HepG2 (cell line): Measurements from ENCODE around the gene NOP58. TPM values are rescaled to one million over a fixed set of nuclear protein-coding genes. Genes with fewer than 3 reads are reported as not detected.

Experiments
- ATF6 ChIP-seq: sonication (generic); formaldehyde crosslinking; conservative IDR thresholded peaks from 2 replicates; pipeline ENCODE4 v1.4.0; 2020; ENCODE audit warnings: missing genetic modification reagents
- ATF7 ChIP-seq, 2 experiments: fragments of 450-650 bp in 1 of 2; sonication (generic) in 1 of 2; formaldehyde crosslinking in 1 of 2; IDR thresholded peaks; 2 replicates each; pipeline versions ENCODE4 v1.4.0 to v1.6.1; 2016 to 2020; ENCODE audit warnings: antibody characterized with exemption in 1 of 2, mild to moderate bottlenecking in 1 of 2, missing genetic modification reagents in 1 of 2
- EEA1 ChIP-seq: sonication (generic); formaldehyde crosslinking; IDR thresholded peaks from 2 replicates; pipeline ENCODE4 v1.5.1; 2020; ENCODE audit warnings: mild to moderate bottlenecking, missing genetic modification reagents, borderline replicate concordance
- EP300 ChIP-seq, 3 experiments: sonication (generic) in 1 of 3; formaldehyde crosslinking in 1 of 3; IDR thresholded peaks; 2 replicates each; pipeline versions ENCODE4 v1.5.1 to v1.6.1; 2011 to 2020; ENCODE audit warnings: low read depth in 2 of 3, low read length in 2 of 3, borderline replicate concordance in 1 of 3, improper control_type of control experiment in 1 of 3, mild to moderate bottlenecking in 1 of 3, missing genetic modification reagents in 1 of 3, moderate library complexity in 1 of 3
- HBP1 ChIP-seq: IDR thresholded peaks from 2 replicates; pipeline ENCODE4 v1.6.1; 2016; ENCODE audit warnings: low read depth, control low read depth
- MAFF ChIP-seq: IDR thresholded peaks from 2 replicates; pipeline ENCODE4 v1.6.1; 2011; ENCODE audit warnings: low read depth, low read length, improper control_type of control experiment
- NCOA2 ChIP-seq: sonication (generic); formaldehyde crosslinking; IDR thresholded peaks from 2 replicates; pipeline ENCODE4 v1.8.0; 2022; ENCODE audit warnings: inconsistent platforms
- NR0B2 ChIP-seq: sonication (generic); formaldehyde crosslinking; IDR thresholded peaks from 2 replicates; pipeline ENCODE4 v1.4.0; 2020; ENCODE audit warnings: mild to moderate bottlenecking, missing genetic modification reagents
- PHF8 ChIP-seq: sonication (generic); formaldehyde crosslinking; IDR thresholded peaks from 2 replicates; pipeline ENCODE4 v1.5.0; 2020; ENCODE audit warnings: missing genetic modification reagents
- POLR2A ChIP-seq, 2 experiments: IDR thresholded peaks; 2 replicates each; pipeline ENCODE4 v1.6.1; 2011; ENCODE audit warnings: low read depth in 2 of 2, low read length in 2 of 2, mild to moderate bottlenecking in 1 of 2, moderate library complexity in 1 of 2; ENCODE audit not compliant: insufficient read depth in 1 of 2
- POLR2G ChIP-seq: fragments of 200-400 bp; formaldehyde crosslinking; IDR thresholded peaks from 2 replicates; pipeline ENCODE4 v1.6.1; 2018; ENCODE audit warnings: mild to moderate bottlenecking, low read depth, low read length, moderate library complexity
- SIX4 ChIP-seq: sonication (generic); formaldehyde crosslinking; IDR thresholded peaks from 2 replicates; pipeline ENCODE4 v1.4.0; 2020; ENCODE audit warnings: missing genetic modification reagents
- TBX3 ChIP-seq: fragments of 450-650 bp; IDR thresholded peaks from 2 replicates; pipeline ENCODE4 v1.6.1; 2017; ENCODE audit warnings: antibody characterized with exemption, mild to moderate bottlenecking, inconsistent platforms, borderline replicate concordance
- WIZ ChIP-seq: sonication (generic); formaldehyde crosslinking; IDR thresholded peaks from 2 replicates; pipeline ENCODE4 v1.5.1; 2020; ENCODE audit warnings: mild to moderate bottlenecking, missing genetic modification reagents
- YY1 ChIP-seq: IDR thresholded peaks from 2 replicates; pipeline ENCODE4 v1.6.1; 2011; ENCODE audit warnings: low read length, low read depth, moderate library complexity, mild to moderate bottlenecking; ENCODE audit not compliant: insufficient read depth, insufficient replicate concordance
- ZBTB3 ChIP-seq: sonication (generic); formaldehyde crosslinking; IDR thresholded peaks from 2 replicates; pipeline ENCODE4 v1.4.0; 2020; ENCODE audit warnings: low read depth, mild to moderate bottlenecking, moderate library complexity, missing genetic modification reagents, borderline replicate concordance
- ZBTB43 ChIP-seq: sonication (generic); formaldehyde crosslinking; conservative IDR thresholded peaks from 2 replicates; pipeline ENCODE4 v1.4.0; 2020; ENCODE audit warnings: missing genetic modification reagents
- ZNF382 ChIP-seq: sonication (generic); formaldehyde crosslinking; IDR thresholded peaks from 2 replicates; pipeline ENCODE4 v1.5.0; 2020; ENCODE audit warnings: missing genetic modification reagents, mild to moderate bottlenecking, borderline replicate concordance
- ZNF44 ChIP-seq: sonication (generic); formaldehyde crosslinking; IDR thresholded peaks from 2 replicates; pipeline ENCODE4 v1.5.1; 2020; ENCODE audit warnings: mild to moderate bottlenecking, missing genetic modification reagents
- ZNF441 ChIP-seq: sonication (generic); formaldehyde crosslinking; IDR thresholded peaks from 2 replicates; pipeline ENCODE4 v1.7.0; 2021; ENCODE audit warnings: missing genetic modification reagents, borderline replicate concordance
- ZNF652 ChIP-seq: IDR thresholded peaks from 2 replicates; pipeline ENCODE4 v1.6.1; 2016; ENCODE audit warnings: low read depth, borderline replicate concordance
- ZNF747 ChIP-seq: sonication (generic); formaldehyde crosslinking; IDR thresholded peaks from 2 replicates; pipeline ENCODE4 v1.8.1; 2023; ENCODE audit warnings: missing genetic modification reagents, mild to moderate bottlenecking, borderline replicate concordance
- ZNF878 ChIP-seq: sonication (generic); formaldehyde crosslinking; IDR thresholded peaks from 2 replicates; pipeline ENCODE4 v1.8.1; 2023; ENCODE audit warnings: mild to moderate bottlenecking, missing genetic modification reagents, moderate library complexity
- polyA plus RNA-seq, 8 experiments: library from polyadenylated mRNA; depleted of rRNA in 3 of 8; stranded (reverse) in 7 of 8; unstranded in 1 of 8; fragments of >200 nt; fragmentation: Illumina TruSeq in 4 of 8; extraction: Trizol in 4 of 8; gene quantifications; 2 replicates each; pipeline versions ENCODE4 v1.2.1 to v1.2.3, GENCODE V29; 2011 to 2016; ENCODE audit warnings: low read depth in 4 of 8, missing spikeins in 1 of 8, mixed read lengths in 1 of 8; ENCODE audit not compliant: insufficient read depth in 1 of 8
- total RNA-seq, 5 experiments: library from RNA; depleted of rRNA; stranded (reverse); fragments of >200 nt; fragmentation: Illumina TruSeq; extraction: Trizol; gene quantifications; 2 replicates each; pipeline ENCODE4 v1.2.3, GENCODE V29; 2016; ENCODE audit warnings: low read depth in 1 of 5

Gene NOP58
- total and polyA plus RNA-seq, 2 of the 13 experiments (the other 11 are each of a cell fraction or from before 2014, with no cell fraction given), result 74.9 to 203 TPM

DNA sequence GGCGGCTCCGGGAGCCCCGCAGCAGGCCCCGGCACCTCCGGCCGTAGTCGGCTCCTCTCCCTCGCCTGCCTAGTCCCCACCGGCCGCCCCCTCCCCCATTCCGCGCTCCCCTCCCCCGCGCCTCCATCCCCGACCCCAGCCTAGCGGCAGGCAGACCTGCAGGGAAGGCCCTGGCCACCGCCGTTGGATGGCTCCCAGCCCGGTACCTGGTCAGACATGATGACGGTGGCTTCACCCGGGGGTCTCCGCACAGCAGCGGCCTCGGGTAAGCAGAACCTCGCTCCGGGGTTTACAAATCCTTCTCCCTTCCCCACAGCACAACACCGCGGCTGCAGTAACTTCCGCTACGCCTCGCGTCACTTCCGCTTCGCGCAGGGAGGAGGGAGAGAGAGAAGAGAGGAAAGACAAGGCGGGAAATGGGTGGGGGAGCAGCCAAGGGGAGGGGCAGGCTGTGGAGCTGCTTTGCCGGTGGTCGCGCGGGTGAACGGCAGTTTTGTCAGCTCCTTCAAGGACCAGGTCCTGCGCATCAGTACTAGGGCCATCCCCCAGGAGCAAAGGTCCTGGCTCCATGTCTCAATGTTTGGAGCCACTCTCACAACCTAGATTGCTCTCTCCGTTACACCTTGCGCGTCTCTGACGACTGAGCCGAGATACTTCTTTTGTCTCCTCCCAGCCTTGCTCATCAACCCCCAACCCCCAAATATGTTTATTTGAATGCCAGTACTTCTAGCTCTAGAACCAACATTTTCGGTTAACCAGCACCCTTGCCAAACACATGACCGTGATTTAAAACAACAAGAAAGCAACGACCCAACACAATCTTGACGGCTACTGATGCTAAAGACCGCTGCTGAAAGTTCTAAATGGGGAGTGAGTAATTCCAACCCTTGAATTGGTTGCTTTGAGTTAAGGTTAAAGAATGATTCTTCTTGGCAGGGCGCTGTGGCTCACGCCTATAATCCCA lies 27.0 kb upstream of the NOP58 start, which contains the start of gene SUMO1 (continued):
- TF ChIP-seq ZNF441 (CRISPR knock-in tag) (peak; percentile 62; the same call in 1 of the 2 replicates), ZBTB3 (no peak), NR0B2 (peak; percentile 83), YY1 (peak; percentile 73), EP300 (IDR thresholded peaks at IDR 0.05; ENCODE audit: low read depth in 2 of 2, low read length in 2 of 2) (no peak), EP300 (CRISPR knock-in tag; IDR thresholded peaks at IDR 0.05; ENCODE audit: borderline replicate concordance) (no peak; the same call in 1 of the 2 replicates), POLR2G (peak; percentile 97), ZBTB43 (CRISPR knock-in tag) (no peak), ZNF747 (peak; percentile 90), PHF8 (CRISPR knock-in tag) (peak; percentile 97), ZNF652 (CRISPR knock-in tag) (no peak), ZNF44 (CRISPR knock-in tag) (0 out of 2 replicates have a peak, but pooled peaks have one; percentile 36), ATF6 (CRISPR knock-in tag) (no peak), NCOA2 (CRISPR knock-in tag) (peak; percentile 54), WIZ (CRISPR knock-in tag) (no peak), POLR2A (IDR thresholded peaks at IDR 0.05; ENCODE audit: insufficient read depth in 1 of 2, low read depth in 2 of 2, low read length in 2 of 2) (peak; percentile 69 to 94), ZNF382 (no peak), EEA1 (CRISPR knock-in tag) (0 out of 2 replicates have a peak, but pooled peaks have one; percentile 34), ATF7 (IDR thresholded peaks at IDR 0.05) (no peak), ATF7 (CRISPR knock-in tag; IDR thresholded peaks at IDR 0.05) (peak; percentile 77; the same call in 1 of the 2 replicates), MAFF (no peak), TBX3 (no peak), HBP1 (CRISPR knock-in tag) (no peak; the same call in 1 of the 2 replicates), ZNF878 (CRISPR knock-in tag) (no peak), SIX4 (CRISPR knock-in tag) (peak; percentile 42; the same call in 1 of the 2 replicates)
